ENCODE data around the gene ERI3. TPM values are rescaled to one million over a fixed set of nuclear protein-coding genes. Genes with fewer than 3 reads are reported as not detected.

The ERI3 gene
- total RNA-seq, 4 donors from 2014 or later, result 11.2 to 30.4 (median 20.8) TPM

DNA sequence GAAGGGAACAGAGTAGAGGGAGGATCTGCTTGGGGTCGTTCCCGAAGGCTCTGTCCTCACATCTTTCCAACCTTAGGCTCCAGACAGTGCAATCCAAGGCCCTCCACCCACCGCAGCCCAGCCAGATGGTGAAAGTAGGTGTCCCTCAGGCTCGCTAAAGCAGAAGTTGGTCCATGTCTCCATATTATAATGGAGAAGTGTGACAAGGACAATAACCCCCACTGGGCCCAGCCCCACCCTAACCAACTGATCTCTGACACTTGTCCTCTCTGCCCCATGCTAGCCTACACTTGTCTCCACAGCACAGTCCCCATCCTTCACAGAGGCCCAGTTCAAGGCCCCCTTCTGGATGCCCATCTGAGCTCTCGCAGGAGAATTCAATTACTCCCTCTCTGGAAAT, 93.1 kb downstream of the ERI3 start:
- 75% methylated on average over 5 of the region's 5 CpGs; no CpG with 5 or more reads in 1 of the 2 donors for WGBS, 2 donors (ENCODE audit: low coverage in 1 of 2)
- peaks cover 7 to 83% (median 53%) of the 10 kb centered on the region in 4 donors for H3K4me1 ChIP-seq

DNA sequence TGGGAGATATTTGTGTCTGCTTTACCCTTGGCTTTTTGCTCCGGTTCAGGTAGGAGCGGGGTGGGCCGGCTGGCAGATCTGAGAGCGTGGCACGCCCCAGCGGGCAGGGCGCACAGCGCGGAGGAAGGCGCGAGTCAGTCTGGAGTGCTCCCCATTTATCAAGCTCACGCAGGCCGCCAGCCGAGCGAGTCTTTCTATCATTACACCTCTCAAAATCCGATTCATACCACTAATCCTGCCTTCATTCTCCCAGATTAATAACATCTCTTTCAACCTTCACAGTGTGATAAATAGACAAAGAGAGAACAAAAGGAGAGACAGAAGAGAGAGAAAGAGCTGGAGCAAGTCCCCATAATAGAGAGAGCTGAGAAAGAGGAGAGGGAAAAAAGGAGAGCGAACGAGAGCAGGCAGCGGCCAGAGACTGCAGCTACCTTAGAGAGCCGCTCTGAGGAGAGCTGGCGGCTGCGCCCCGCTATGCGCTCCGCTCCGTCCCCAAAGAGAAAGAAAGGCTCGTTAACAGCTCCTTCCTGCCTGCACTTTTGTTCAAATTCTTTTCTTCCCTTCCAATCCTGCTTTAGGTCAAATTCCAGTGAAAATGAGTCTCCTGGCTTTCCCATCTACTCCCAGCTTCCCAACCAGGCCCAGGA, 93.8 kb downstream of the ERI3 start:
- no peaks in the 10 kb centered on the region for H3K9me3 ChIP-seq
- 59 to 71% methylated on average over 19 to 27 of the region's 27 CpGs for WGBS, 2 donors (ENCODE audit: low coverage in 1 of 2)
- TF ChIP-seq POLR2AphosphoS5 (IDR thresholded peaks at IDR 0.05), result peak in 1 of 3 donors; percentile 5
- TF ChIP-seq POLR2A (IDR thresholded peaks at IDR 0.05), result peak; percentile 38
- TF ChIP-seq, protein P1, sequence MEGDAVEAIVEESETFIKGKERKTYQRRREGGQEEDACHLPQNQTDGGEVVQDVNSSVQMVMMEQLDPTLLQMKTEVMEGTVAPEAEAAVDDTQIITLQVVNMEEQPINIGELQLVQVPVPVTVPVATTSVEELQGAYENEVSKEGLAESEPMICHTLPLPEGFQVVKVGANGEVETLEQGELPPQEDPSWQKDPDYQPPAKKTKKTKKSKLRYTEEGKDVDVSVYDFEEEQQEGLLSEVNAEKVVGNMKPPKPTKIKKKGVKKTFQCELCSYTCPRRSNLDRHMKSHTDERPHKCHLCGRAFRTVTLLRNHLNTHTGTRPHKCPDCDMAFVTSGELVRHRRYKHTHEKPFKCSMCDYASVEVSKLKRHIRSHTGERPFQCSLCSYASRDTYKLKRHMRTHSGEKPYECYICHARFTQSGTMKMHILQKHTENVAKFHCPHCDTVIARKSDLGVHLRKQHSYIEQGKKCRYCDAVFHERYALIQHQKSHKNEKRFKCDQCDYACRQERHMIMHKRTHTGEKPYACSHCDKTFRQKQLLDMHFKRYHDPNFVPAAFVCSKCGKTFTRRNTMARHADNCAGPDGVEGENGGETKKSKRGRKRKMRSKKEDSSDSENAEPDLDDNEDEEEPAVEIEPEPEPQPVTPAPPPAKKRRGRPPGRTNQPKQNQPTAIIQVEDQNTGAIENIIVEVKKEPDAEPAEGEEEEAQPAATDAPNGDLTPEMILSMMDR (IDR thresholded peaks at IDR 0.05), result no peak
- in situ Hi-C loops (cut with MboI; ENCODE audit: low pct_ligation_motif_present in 1 of 4, low pct_unique_long_range_greater_than_20kb in 1 of 4, low sequenced_read_pairs in 3 of 4) (no loop called here), intact Hi-C loops (cut with DNase I; ENCODE audit: low total_unique reads) (no loop called here)
- H3K27me3 ChIP-seq, result no peaks in the 10 kb centered on the region
- no peak for DNase-seq
- peaks cover 7 to 76% (median 47%) of the 10 kb centered on the region in 4 donors for H3K4me1 ChIP-seq
- peak overlapping the region; percentile 79 to 91 (median 88) for H3K27ac ChIP-seq
- peak overlapping the region in 2 of 4 donors; percentile 20 to 31 for H3K4me3 ChIP-seq
- H3K36me3 ChIP-seq, result no peaks in the 10 kb centered on the region

More for the DNA sequence above, 93.1 kb downstream of the ERI3 start:
- Histone ChIP-seq H3K4me3 (peak overlapping the region in 2 of 4 donors; percentile 20 to 31), H3K27me3 (no peaks in the 10 kb centered on the region), H3K36me3 (no peaks in the 10 kb centered on the region), H3K27ac (peak overlapping the region; percentile 79 to 91 (median 88)), H3K9me3 (no peaks in the 10 kb centered on the region)
- DNase-seq, result no peak
- in situ Hi-C loops (cut with MboI; ENCODE audit: low pct_ligation_motif_present in 1 of 4, low pct_unique_long_range_greater_than_20kb in 1 of 4, low sequenced_read_pairs in 3 of 4), result no loop called here
- intact Hi-C loops (cut with DNase I; ENCODE audit: low total_unique reads), result no loop called here
- TF ChIP-seq EP300 (IDR thresholded peaks at IDR 0.05; ENCODE audit: low read depth), result no peak
- no peak for TF ChIP-seq POLR2A (IDR thresholded peaks at IDR 0.05)

DNA sequence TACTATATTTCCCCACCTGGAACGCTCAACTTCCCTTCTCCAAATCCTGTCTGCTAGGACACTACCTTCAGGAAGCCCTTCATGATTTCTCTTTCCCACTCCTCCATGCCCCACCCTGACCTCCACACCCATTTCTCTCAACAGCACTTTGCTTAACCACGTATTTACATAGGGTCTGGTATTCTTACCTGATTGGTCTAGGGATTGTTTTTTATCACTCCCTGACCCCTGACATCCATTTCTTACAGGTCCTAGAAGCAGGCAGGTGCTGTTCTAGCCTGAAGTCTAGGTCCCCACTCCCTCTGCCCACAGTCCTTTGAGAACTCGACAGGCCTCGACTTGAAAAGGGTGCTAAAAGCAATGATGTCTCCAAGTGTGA, 94.3 kb downstream of the ERI3 start:
- intact Hi-C loops (cut with DNase I; ENCODE audit: low total_unique reads) (no loop called here), in situ Hi-C loops (cut with MboI; ENCODE audit: low pct_ligation_motif_present in 1 of 4, low pct_unique_long_range_greater_than_20kb in 1 of 4, low sequenced_read_pairs in 3 of 4) (no loop called here)
- WGBS, 2 donors (ENCODE audit: low coverage in 1 of 2), result 49% methylated on average over 4 of the region's 4 CpGs; no CpG with 5 or more reads in 1 of the 2 donors
- H3K9me3 ChIP-seq, result no peaks in the 10 kb centered on the region
- peak; percentile 63 for DNase-seq
- peak overlapping the region in 2 of 4 donors; percentile 20 to 31 for H3K4me3 ChIP-seq
- H3K36me3 ChIP-seq, result no peaks in the 10 kb centered on the region
- TF ChIP-seq POLR2AphosphoS5 (IDR thresholded peaks at IDR 0.05), result peak; percentile 70 to 89 (median 79)
- TF ChIP-seq, protein P1 (IDR thresholded peaks at IDR 0.05), result no peak
- TF ChIP-seq EP300 (IDR thresholded peaks at IDR 0.05; ENCODE audit: low read depth), result no peak
- TF ChIP-seq POLR2A (IDR thresholded peaks at IDR 0.05), result peak; percentile 78
- peaks cover 7 to 71% (median 43%) of the 10 kb centered on the region in 4 donors for H3K4me1 ChIP-seq
- no peaks in the 10 kb centered on the region for H3K27me3 ChIP-seq
- H3K27ac ChIP-seq, result peak overlapping the region; percentile 79 to 91 (median 88)

DNA sequence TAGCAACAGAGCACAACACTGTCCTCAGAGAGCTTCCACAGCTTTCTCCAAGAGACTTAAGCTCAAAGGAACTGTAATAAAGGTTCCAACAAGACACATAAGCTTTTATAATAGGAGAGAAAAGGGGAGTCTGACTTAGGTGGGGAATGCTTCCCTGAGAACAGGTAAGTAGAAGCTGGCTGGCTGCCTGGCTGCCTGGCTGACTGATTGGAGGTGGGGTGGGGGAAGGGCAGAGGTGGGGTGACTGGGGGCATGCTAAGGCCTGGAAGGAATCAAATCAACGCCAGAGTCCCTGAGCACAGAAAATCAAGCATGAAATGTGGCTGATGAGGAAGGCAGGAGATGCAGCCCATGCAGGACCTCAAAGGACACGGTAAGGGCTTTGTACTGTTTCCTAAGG, 96.0 kb downstream of the ERI3 start:
- H3K27ac ChIP-seq, result peak overlapping the region in 2 of 4 donors; percentile 87 to 90
- no peaks in the 10 kb centered on the region for H3K9me3 ChIP-seq
- peaks cover 7 to 54% (median 31%) of the 10 kb centered on the region in 4 donors for H3K4me1 ChIP-seq
- TF ChIP-seq, protein P1 (IDR thresholded peaks at IDR 0.05), result no peak
- no peak for TF ChIP-seq POLR2AphosphoS5 (IDR thresholded peaks at IDR 0.05)
- no peak for TF ChIP-seq EP300 (IDR thresholded peaks at IDR 0.05; ENCODE audit: low read depth)
- no peak for TF ChIP-seq POLR2A (IDR thresholded peaks at IDR 0.05)
- H3K27me3 ChIP-seq, result no peaks in the 10 kb centered on the region
- DNase-seq, result no peak
- intact Hi-C loops (cut with DNase I; ENCODE audit: low total_unique reads) (no loop called here), in situ Hi-C loops (cut with MboI; ENCODE audit: low pct_ligation_motif_present in 1 of 4, low pct_unique_long_range_greater_than_20kb in 1 of 4, low sequenced_read_pairs in 3 of 4) (no loop called here)
- H3K4me3 ChIP-seq, result no peak overlapping the region
- no peaks in the 10 kb centered on the region for H3K36me3 ChIP-seq
- WGBS, 2 donors (ENCODE audit: low coverage in 1 of 2), result 40 to 95% methylated on average over 1 to 2 of the region's 2 CpGs
